ENCODE data around the gene ZNF568.

- TF ChIP-seq CREB1 (IDR thresholded peaks at IDR 0.05; ENCODE audit: low read depth) (no peak), RAD21 (IDR thresholded peaks at IDR 0.05; ENCODE audit: low read depth) (no peak), REST (IDR thresholded peaks at IDR 0.05; ENCODE audit: low read depth) (no peak)
These were observed 47.1 kb downstream of the ZNF568 start for GRCh38 chr19:36963280-36963679.

Data from Ishikawa (cell line).